Endothelial cell of umbilical vein (primary cell): ENCODE measurements around the gene CD86. TPM values are rescaled to one million over a fixed set of nuclear protein-coding genes. Genes with fewer than 3 reads are reported as not detected.

Experiments used
- BruUV-seq: library from RNA; stranded (reverse); fragments of 400-500 nt; replicated peaks from 2 replicates; lab custom pipeline; 2021; lab: Mats Ljungman, UMichigan
- CTCF ChIA-PET: fragments of 300-600, 350-600 bp; sonication (Branson Sonifier 250); formaldehyde crosslinking; loops from one replicate; lab custom pipeline; 2021; ENCODE audit warnings: antibody characterized with exemption, inconsistent platforms; lab: Charles Lee
- POLR2A ChIA-PET: fragments of 300-600, 350-600 bp; sonication (Branson Sonifier 250); formaldehyde crosslinking; loops from one replicate; lab custom pipeline; 2021; ENCODE audit warnings: antibody characterized with exemption, inconsistent platforms; lab: Charles Lee
- DNase-seq: peaks from one replicate; pipeline ENCODE4 v3.0.0-alpha.2; 2011; ENCODE audit warnings: low read depth, low spot score
- FAIRE-seq: peaks from 2 replicates; lab custom pipeline; 2011; peaks lifted over from hg19 to GRCh38; lab: Jason Lieb, UNC
- H2AFZ ChIP-seq: 2 replicates; pipeline ENCODE4 v1.6.0; 2012; ENCODE audit warnings: low read depth, low read length, control low read depth, inconsistent platforms
- H3K27ac ChIP-seq: 2 replicates; pipeline ENCODE4 v1.5.1; 2011; ENCODE audit warnings: low read depth, mild to moderate bottlenecking, control low read depth, low read length, moderate library complexity; ENCODE audit not compliant: insufficient read depth
- H3K27me3 ChIP-seq, 2 experiments: 2 replicates each; pipeline versions ENCODE4 v1.6.0 to v1.6.1; 2011; ENCODE audit warnings: low read length in 2 of 2, mixed read lengths in 1 of 2; ENCODE audit not compliant: control insufficient read depth in 2 of 2, insufficient read depth in 2 of 2
- H3K36me3 ChIP-seq, 2 experiments: 2 replicates in 1 of 2; 3 replicates in 1 of 2; pipeline ENCODE4 v1.5.1; 2011; ENCODE audit warnings: low read length in 2 of 2, mild to moderate bottlenecking in 1 of 2, moderate library complexity in 1 of 2; ENCODE audit not compliant: control insufficient read depth in 2 of 2, insufficient read depth in 2 of 2; ENCODE audit errors: extremely low read depth in 1 of 2
- H3K4me1 ChIP-seq: 3 replicates; pipeline ENCODE4 v1.5.1; 2011; ENCODE audit warnings: mild to moderate bottlenecking, low read length; ENCODE audit not compliant: control insufficient read depth, insufficient read depth; ENCODE audit errors: extremely low read depth
- H3K4me2 ChIP-seq: 2 replicates; pipeline ENCODE4 v1.6.1; 2011; ENCODE audit warnings: low read length, control low read depth, mixed read lengths; ENCODE audit not compliant: insufficient read depth
- H3K4me3 ChIP-seq, 3 experiments: fragments of 200-600 bp in 1 of 3; sonication (generic), shearing (Covaris generic) in 1 of 3; replicated peaks in 1 of 3; 2 replicates each; pipeline ENCODE4 v1.5.1; 2011 to 2016; ENCODE audit warnings: control low read depth in 3 of 3, low read length in 3 of 3, mild to moderate bottlenecking in 2 of 3, inconsistent platforms in 1 of 3, low read depth in 1 of 3, moderate library complexity in 1 of 3; ENCODE audit not compliant: insufficient read depth in 1 of 3
- H3K79me2 ChIP-seq: 2 replicates; pipeline ENCODE4 v1.6.0; 2012; ENCODE audit warnings: low read length, inconsistent platforms; ENCODE audit not compliant: control insufficient read depth, insufficient read depth
- H3K9ac ChIP-seq: replicated peaks from 2 replicates; pipeline ENCODE3; 2011; ENCODE audit warnings: low read length, control low read depth; ENCODE audit not compliant: insufficient read depth; ENCODE audit errors: extremely low read depth
- H3K9me1 ChIP-seq: replicated peaks from 3 replicates; pipeline ENCODE4 v1.6.0; 2011; ENCODE audit warnings: mild to moderate bottlenecking, low read length; ENCODE audit not compliant: control insufficient read depth, insufficient read depth; ENCODE audit errors: extremely low read depth
- H3K9me3 ChIP-seq: replicated peaks from 2 replicates; pipeline ENCODE4 v1.5.1; 2012; ENCODE audit warnings: low read length, inconsistent platforms; ENCODE audit not compliant: control insufficient read depth, insufficient read depth
- H4K20me1 ChIP-seq: replicated peaks from 2 replicates; pipeline ENCODE3; 2011; ENCODE audit warnings: mild to moderate bottlenecking, low read length; ENCODE audit not compliant: control insufficient read depth, insufficient read depth; ENCODE audit errors: extremely low read depth
- EZH2 ChIP-seq: IDR thresholded peaks from 2 replicates; pipeline ENCODE4 v1.6.1; 2012; ENCODE audit warnings: borderline replicate concordance, low read depth, mild to moderate bottlenecking, moderate library complexity, low read length, inconsistent platforms; ENCODE audit not compliant: severe bottlenecking
- FOS ChIP-seq: IDR thresholded peaks from 2 replicates; pipeline ENCODE4 v1.6.1; 2011; ENCODE audit warnings: mild to moderate bottlenecking, low read length, moderate library complexity, borderline replicate concordance; ENCODE audit not compliant: insufficient read depth
- GATA2 ChIP-seq: IDR thresholded peaks from 2 replicates; pipeline ENCODE4 v1.7.0; 2011; ENCODE audit warnings: low read depth, mild to moderate bottlenecking, moderate library complexity, mixed read lengths, low read length; ENCODE audit not compliant: insufficient read length, insufficient read depth
- JUN ChIP-seq: IDR thresholded peaks from 2 replicates; pipeline ENCODE4 v1.6.1; 2011; ENCODE audit warnings: borderline replicate concordance, low read depth; ENCODE audit not compliant: insufficient read length, insufficient read depth
- MYC ChIP-seq: IDR thresholded peaks from one replicate; pipeline ENCODE4 v1.6.1; 2011; ENCODE audit warnings: mild to moderate bottlenecking, low read depth, low read length
- POLR2A ChIP-seq: IDR thresholded peaks from 2 replicates; pipeline ENCODE4 v1.6.1; 2012; ENCODE audit warnings: low read depth, mild to moderate bottlenecking, control low read depth, low read length
- POLR2AphosphoS5 ChIP-seq: IDR thresholded peaks from 2 replicates; pipeline ENCODE4 v1.6.1; 2012; ENCODE audit warnings: low read depth, mild to moderate bottlenecking, control low read depth, low read length, moderate library complexity; ENCODE audit not compliant: insufficient read depth
- dilution Hi-C: fragments of 300-500 bp; cut with MboI; formaldehyde crosslinking; loops from one replicate; pipeline ENCODE4 v1.15.0; 2019; ENCODE audit warnings: low sequenced_read_pairs; ENCODE audit not compliant: extremely low pct_ligation_motif_present
- intact Hi-C: fragments of 100-400 bp; cut with micrococcal nuclease; formaldehyde crosslinking; loops from one replicate; pipeline ENCODE4 v1.10.0; 2022
- polyA plus RNA-seq, 4 experiments: library from polyadenylated mRNA; depleted of rRNA in 3 of 4; stranded (reverse) in 3 of 4; unstranded in 1 of 4; fragments of >200 nt; gene quantifications; 2 replicates each; pipeline versions ENCODE4 v1.2.1 to v1.2.3, GENCODE V29; 2011 to 2012; ENCODE audit warnings: missing spikeins in 1 of 4
- total RNA-seq: library from RNA; stranded (reverse); gene quantifications from 2 replicates; pipeline ENCODE4 v1.2.3, GENCODE V29; 2021
- TF ChIP-seq, protein P1 (sequence below), 2 donors: IDR thresholded peaks; 1 replicate in 1 of 2; 2 replicates in 1 of 2; pipeline ENCODE4 v1.5.1; 2011; ENCODE audit warnings: low read length in 2 of 2, mild to moderate bottlenecking in 2 of 2, moderate library complexity in 2 of 2, control low read depth in 1 of 2, inconsistent platforms in 1 of 2, low read depth in 1 of 2; ENCODE audit not compliant: insufficient read depth in 1 of 2; ENCODE audit errors: extremely low read depth in 1 of 2
- TF ChIP-seq, protein P2 (sequence below): IDR thresholded peaks from 2 replicates; pipeline ENCODE4 v1.6.1; 2011; ENCODE audit not compliant: insufficient read depth, insufficient read length

CD86 gene
- total and polyA plus RNA-seq, 2 donors (not counting 3 experiments of a cell fraction or from before 2014, with no cell fraction given), result not detected

DNA sequence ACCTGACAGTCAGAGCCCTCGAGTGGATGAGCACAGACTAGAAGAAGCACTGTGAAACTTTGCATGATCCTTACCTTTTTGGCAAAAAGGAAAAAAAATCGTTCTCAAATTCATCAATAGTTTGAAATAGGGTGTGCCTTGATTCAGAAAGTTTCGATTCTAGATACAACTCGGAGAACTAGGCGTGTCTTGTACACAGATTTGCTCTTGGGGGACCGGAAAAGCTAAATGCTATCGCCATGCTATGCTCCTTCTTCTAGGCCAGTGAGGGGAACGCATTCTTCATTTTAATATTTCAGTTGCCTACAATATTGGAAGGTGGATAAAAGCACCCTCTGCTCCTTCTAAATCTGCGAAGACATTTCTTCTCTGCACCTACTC lies 25.0 kb downstream of the CD86 start:
- Histone ChIP-seq H3K9me3 (no peaks in the 10 kb centered on the region), H4K20me1 (no peaks in the 10 kb centered on the region), H3K4me2 (no peak overlapping the region), H3K4me1 (peaks cover 5% of the 10 kb centered on the region), H3K27ac (no peak overlapping the region), H3K36me3 (no peaks in the 10 kb centered on the region), H3K9me1 (no peaks in the 10 kb centered on the region), H3K27me3 (peaks cover 0 to 13% of the 10 kb centered on the region in 2 experiments), H3K4me3 (no peak overlapping the region), H2AFZ (no peak overlapping the region), H3K9ac (no peak overlapping the region), H3K79me2 (no peaks in the 10 kb centered on the region)
- ChIA-PET POLR2A (no interaction called here), CTCF (no interaction called here)
- DNase-seq (no peak), FAIRE-seq (no peak)
- dilution Hi-C loops, result no loop called here
- TF ChIP-seq, protein P1, sequence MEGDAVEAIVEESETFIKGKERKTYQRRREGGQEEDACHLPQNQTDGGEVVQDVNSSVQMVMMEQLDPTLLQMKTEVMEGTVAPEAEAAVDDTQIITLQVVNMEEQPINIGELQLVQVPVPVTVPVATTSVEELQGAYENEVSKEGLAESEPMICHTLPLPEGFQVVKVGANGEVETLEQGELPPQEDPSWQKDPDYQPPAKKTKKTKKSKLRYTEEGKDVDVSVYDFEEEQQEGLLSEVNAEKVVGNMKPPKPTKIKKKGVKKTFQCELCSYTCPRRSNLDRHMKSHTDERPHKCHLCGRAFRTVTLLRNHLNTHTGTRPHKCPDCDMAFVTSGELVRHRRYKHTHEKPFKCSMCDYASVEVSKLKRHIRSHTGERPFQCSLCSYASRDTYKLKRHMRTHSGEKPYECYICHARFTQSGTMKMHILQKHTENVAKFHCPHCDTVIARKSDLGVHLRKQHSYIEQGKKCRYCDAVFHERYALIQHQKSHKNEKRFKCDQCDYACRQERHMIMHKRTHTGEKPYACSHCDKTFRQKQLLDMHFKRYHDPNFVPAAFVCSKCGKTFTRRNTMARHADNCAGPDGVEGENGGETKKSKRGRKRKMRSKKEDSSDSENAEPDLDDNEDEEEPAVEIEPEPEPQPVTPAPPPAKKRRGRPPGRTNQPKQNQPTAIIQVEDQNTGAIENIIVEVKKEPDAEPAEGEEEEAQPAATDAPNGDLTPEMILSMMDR (IDR thresholded peaks at IDR 0.05; ENCODE audit: extremely low read depth in 1 of 2, insufficient read depth in 1 of 2, low read depth in 1 of 2, low read length in 2 of 2), result no peak
- TF ChIP-seq POLR2A (no peak), FOS (no peak), EZH2 (no peak), POLR2AphosphoS5 (no peak), MYC (no peak), JUN (no peak), GATA2 (no peak)
- TF ChIP-seq, protein P2, sequence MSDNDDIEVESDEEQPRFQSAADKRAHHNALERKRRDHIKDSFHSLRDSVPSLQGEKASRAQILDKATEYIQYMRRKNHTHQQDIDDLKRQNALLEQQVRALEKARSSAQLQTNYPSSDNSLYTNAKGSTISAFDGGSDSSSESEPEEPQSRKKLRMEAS, result no peak
- intact Hi-C loops, result no loop called here
- no TSS peak for BruUV-seq
